Right atrium auricular region (tissue), 2 donors: ENCODE results near the gene ETHE1. TPM values are rescaled to one million over a fixed set of nuclear protein-coding genes. Genes with fewer than 3 reads are reported as not detected.

Source experiments
- DNase-seq: peaks from one replicate; pipeline ENCODE4 v3.0.0-alpha.2; 2019; ENCODE audit warnings: low spot score
- H3K27ac ChIP-seq, 2 donors: fragments of 200-600 bp; sonication (generic); 1 replicate in 1 of 2; 2 replicates in 1 of 2; pipeline ENCODE4 v1.5.1; 2016 to 2019
- H3K27me3 ChIP-seq, 2 donors: fragments of 200-600 bp; sonication (generic); one replicate each; pipeline versions ENCODE4 v1.5.1 to v1.6.0; 2017 to 2019
- H3K36me3 ChIP-seq: fragments of 200-600 bp; sonication (generic); one replicate; pipeline ENCODE4 v1.5.1; 2016
- H3K4me1 ChIP-seq, 2 donors: fragments of 200-600 bp; sonication (generic); one replicate each; pipeline versions ENCODE4 v1.5.1 to v1.6.0; 2017 to 2019
- H3K4me3 ChIP-seq, 2 donors: fragments of 200-600 bp; sonication (generic); 1 replicate in 1 of 2; 2 replicates in 1 of 2; pipeline ENCODE4 v1.5.1; 2017 to 2019; ENCODE audit warnings: mild to moderate bottlenecking in 1 of 2, moderate library complexity in 1 of 2
- H3K9me3 ChIP-seq, 2 donors: fragments of 200-600 bp; sonication (generic); one replicate each; pipeline ENCODE4 v1.5.1; 2019
- CTCF ChIP-seq, 2 donors: fragments of 200-600 bp; sonication (generic); IDR thresholded peaks; one replicate each; pipeline ENCODE4 v1.5.1; 2019; ENCODE audit warnings: antibody characterized with exemption in 2 of 2
- total RNA-seq, 2 donors: library from RNA; depleted of rRNA; stranded (reverse); fragments of >200 nt; gene quantifications; one replicate each; pipeline ENCODE4 v1.1.0, GENCODE V29; 2016

The ETHE1 gene
- total RNA-seq, 2 donors from 2014 or later: 17.9 to 25.4 TPM

GRCh38 chr19:43572171-43572588 is 45.2 kb upstream of the ETHE1 start:
- DNase-seq: no peak
- Histone ChIP-seq H3K9me3 (no peaks in the 10 kb centered on the region), H3K27ac (no peak overlapping the region), H3K27me3 (no peaks in the 10 kb centered on the region), H3K36me3 (no peaks in the 10 kb centered on the region), H3K4me1 (peaks cover 0 to 17% of the 10 kb centered on the region in 2 donors), H3K4me3 (no peak overlapping the region)
- TF ChIP-seq CTCF (IDR thresholded peaks at IDR 0.05): no peak

GRCh38 chr19:43570174-43570791 is 43.3 kb upstream of the ETHE1 start:
- TF ChIP-seq CTCF (IDR thresholded peaks at IDR 0.05): no peak
- peaks cover 0 to 12% of the 10 kb centered on the region in 2 donors for H3K4me1 ChIP-seq
- H3K27me3 ChIP-seq: no peaks in the 10 kb centered on the region

GRCh38 chr19:43569657-43570056 is 42.7 kb upstream of the ETHE1 start:
- peaks cover 0 to 6% of the 10 kb centered on the region in 2 donors for H3K4me1 ChIP-seq
- no peak for TF ChIP-seq CTCF (IDR thresholded peaks at IDR 0.05)
- no peak overlapping the region for H3K27ac ChIP-seq
- no peaks in the 10 kb centered on the region for H3K36me3 ChIP-seq
- H3K9me3 ChIP-seq: no peaks in the 10 kb centered on the region
- H3K4me3 ChIP-seq: no peak overlapping the region
- H3K27me3 ChIP-seq: no peaks in the 10 kb centered on the region
- no peak for DNase-seq

More at GRCh38 chr19:43570174-43570791, 43.3 kb upstream of the ETHE1 start:
- H3K4me3 ChIP-seq: no peak overlapping the region
- no peak for DNase-seq
- no peak overlapping the region for H3K27ac ChIP-seq
- no peaks in the 10 kb centered on the region for H3K36me3 ChIP-seq
- H3K9me3 ChIP-seq: no peaks in the 10 kb centered on the region

- TF ChIP-seq CTCF (IDR thresholded peaks at IDR 0.05): no peak
- Histone ChIP-seq H3K27me3 (no peaks in the 10 kb centered on the region), H3K36me3 (peaks cover 13% of the 10 kb centered on the region), H3K4me1 (peaks cover 0 to 13% of the 10 kb centered on the region in 2 donors), H3K4me3 (no peak overlapping the region), H3K9me3 (no peaks in the 10 kb centered on the region), H3K27ac (no peak overlapping the region)
- DNase-seq: no peak
These were observed 37.8 kb upstream of the ETHE1 start for GRCh38 chr19:43564800-43565199.

- Histone ChIP-seq H3K4me1 (peaks cover 0 to 13% of the 10 kb centered on the region in 2 donors), H3K9me3 (no peaks in the 10 kb centered on the region), H3K27ac (peak overlapping the region in 1 of 2 donors; percentile 69), H3K27me3 (no peaks in the 10 kb centered on the region), H3K36me3 (peaks cover 17% of the 10 kb centered on the region), H3K4me3 (no peak overlapping the region)
- no peak for TF ChIP-seq CTCF (IDR thresholded peaks at IDR 0.05)
- no peak for DNase-seq
These were observed 36.9 kb upstream of the ETHE1 start for GRCh38 chr19:43563816-43564457.
